Measurements from ENCODE around the gene PHF21A. TPM values are rescaled to one million over a fixed set of nuclear protein-coding genes. Genes with fewer than 3 reads are reported as not detected.
A peak's percentile ranks its signal among the peaks of the same experiment; 100 is the strongest.

Gene PHF21A
- total RNA-seq, 2 donors from 2014 or later = 47.2 to 53.9 TPM

DNA sequence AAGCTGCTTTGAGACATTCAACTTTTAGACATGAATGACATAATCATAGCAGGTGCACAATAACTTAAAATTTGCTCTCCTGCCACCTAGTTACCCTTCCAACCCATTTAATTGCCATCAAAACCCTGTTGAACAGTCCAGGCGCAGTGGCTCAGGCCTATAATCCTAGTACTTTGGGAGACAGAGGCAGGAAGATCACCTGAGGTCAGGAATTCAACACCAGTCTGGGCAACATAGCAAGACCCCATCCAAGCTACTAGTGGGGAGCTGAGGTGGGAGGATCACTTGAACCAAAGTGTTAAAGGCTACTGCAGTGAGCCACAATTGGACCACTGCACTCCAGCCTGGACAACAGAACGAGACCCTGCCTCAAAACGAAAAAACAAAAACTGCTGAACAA, 4.0 kb upstream of the PHF21A start:
- H3K27me3 Mint-ChIP-seq (ENCODE audit: insufficient read depth) = no peaks in the 10 kb centered on the region

DNA sequence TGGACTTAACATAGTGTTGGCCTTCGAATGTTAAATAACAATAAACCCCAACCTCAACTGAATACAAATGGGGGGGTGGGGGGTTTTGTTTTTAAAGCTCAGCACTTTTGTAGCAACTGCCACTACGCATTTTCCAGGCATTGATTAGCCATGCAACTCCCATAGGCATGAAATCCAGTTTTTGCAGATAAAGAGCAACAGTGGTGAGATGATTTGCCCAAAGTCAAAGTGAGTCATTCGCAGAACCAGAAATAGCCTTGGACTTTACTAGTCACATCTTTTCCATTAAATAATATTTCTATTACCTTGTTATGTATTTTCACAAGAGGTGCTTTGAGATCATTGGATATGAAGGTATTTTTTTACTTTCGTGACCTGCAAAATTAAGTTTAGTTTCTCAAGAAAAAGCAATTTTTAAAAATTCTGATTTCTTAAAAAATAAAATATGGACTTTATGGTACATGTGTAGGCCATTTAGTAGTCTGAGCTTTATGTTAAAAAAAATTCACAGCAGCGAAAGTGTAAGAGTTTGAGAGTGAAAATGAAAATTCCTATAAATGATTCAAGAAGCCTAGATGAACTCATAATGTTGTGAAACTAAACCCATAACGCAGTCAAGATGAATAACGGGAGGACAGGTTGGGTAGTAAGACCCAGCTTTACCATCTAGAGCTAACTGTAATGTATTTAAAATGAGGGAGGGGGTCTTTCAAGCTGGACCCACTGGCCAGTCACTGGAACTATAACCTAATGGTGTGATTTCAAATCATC, 1.9 kb upstream of the PHF21A start:
- H3K4me3 ChIP-seq (ENCODE audit: low read length) = peak overlapping the region; percentile 95
- H3K9ac ChIP-seq (ENCODE audit: extremely low read depth, low read length, poor library complexity, severe bottlenecking) = no peak overlapping the region

More for the DNA sequence above, 4.0 kb upstream of the PHF21A start:
- Mint-ChIP-seq H3K36me3 (ENCODE audit: low read depth) (no peaks in the 10 kb centered on the region), H3K4me1 (peaks cover 8% of the 10 kb centered on the region), H3K4me3 (no peak overlapping the region), H3K27ac (no peak overlapping the region), H3K9me3 (no peaks in the 10 kb centered on the region)
- DNase-seq = no peak
- Histone ChIP-seq H3K27me3 (ENCODE audit: control insufficient read depth, insufficient read depth, low read length, poor library complexity, severe bottlenecking) (no peaks in the 10 kb centered on the region), H3K9ac (ENCODE audit: extremely low read depth, low read length, poor library complexity, severe bottlenecking) (no peak overlapping the region), H3K36me3 (ENCODE audit: control insufficient read depth, insufficient read depth, low read length) (no peaks in the 10 kb centered on the region), H3K4me1 (ENCODE audit: control insufficient read depth, insufficient read depth, low read length) (no peaks in the 10 kb centered on the region), H3K27ac (ENCODE audit: low read depth, low read length) (no peak overlapping the region), H3K4me3 (ENCODE audit: low read length) (no peak overlapping the region), H3K9me3 (ENCODE audit: control insufficient read depth, low read length) (no peaks in the 10 kb centered on the region)
- 67 to 81% methylated on average over 1 to 3 of the region's 3 CpGs for WGBS, 2 experiments (ENCODE audit: insufficient coverage in 1 of 2, insufficient read length in 1 of 2)
- TF ChIP-seq, protein P1, sequence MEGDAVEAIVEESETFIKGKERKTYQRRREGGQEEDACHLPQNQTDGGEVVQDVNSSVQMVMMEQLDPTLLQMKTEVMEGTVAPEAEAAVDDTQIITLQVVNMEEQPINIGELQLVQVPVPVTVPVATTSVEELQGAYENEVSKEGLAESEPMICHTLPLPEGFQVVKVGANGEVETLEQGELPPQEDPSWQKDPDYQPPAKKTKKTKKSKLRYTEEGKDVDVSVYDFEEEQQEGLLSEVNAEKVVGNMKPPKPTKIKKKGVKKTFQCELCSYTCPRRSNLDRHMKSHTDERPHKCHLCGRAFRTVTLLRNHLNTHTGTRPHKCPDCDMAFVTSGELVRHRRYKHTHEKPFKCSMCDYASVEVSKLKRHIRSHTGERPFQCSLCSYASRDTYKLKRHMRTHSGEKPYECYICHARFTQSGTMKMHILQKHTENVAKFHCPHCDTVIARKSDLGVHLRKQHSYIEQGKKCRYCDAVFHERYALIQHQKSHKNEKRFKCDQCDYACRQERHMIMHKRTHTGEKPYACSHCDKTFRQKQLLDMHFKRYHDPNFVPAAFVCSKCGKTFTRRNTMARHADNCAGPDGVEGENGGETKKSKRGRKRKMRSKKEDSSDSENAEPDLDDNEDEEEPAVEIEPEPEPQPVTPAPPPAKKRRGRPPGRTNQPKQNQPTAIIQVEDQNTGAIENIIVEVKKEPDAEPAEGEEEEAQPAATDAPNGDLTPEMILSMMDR (conservative IDR thresholded peaks at IDR 0.05) = no peak

DNA sequence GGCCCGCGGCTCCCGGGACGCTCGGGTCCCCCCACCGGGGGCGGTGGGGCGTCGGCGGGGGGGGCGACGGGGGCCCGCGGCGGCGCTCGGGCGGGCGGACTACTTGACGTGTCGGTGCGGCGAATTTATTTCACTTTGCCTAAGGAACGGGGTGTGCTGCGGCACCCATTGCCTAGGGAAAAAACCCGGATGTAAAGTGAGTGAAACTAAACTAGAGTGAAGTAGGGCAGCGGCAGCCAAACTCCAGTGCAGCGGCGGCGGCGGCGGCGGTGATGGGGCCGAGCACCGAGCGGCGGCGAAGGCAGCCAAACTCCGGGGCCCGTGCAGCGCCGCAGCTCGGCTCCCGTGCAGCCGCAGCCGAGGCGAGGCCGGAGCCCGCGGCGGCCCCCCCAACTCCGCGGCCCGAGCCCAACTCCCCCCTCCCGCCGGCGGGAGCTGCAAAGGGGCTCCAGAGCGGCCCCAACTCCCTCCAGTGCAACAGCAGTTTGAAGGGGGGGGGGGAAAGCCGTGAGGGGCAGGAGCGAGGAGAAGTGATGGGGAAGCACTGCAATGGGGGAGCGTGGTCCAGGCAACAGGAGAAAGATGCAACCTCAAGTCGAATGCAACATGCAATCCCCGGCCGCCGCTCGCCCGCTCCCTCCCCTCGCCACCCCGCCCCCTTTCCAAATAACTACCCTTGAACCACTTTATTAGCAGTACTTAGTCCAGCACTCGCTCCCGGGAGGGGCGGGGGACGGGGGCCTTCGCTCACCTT, 647 bp upstream of the PHF21A start:
- H3K9ac ChIP-seq (ENCODE audit: extremely low read depth, low read length, poor library complexity, severe bottlenecking) = peak overlapping the region; percentile 75
- H3K36me3 Mint-ChIP-seq (ENCODE audit: low read depth) = peaks cover 4% of the 10 kb centered on the region
- peak overlapping the region; percentile 82 for H3K27ac Mint-ChIP-seq
- TF ChIP-seq, protein P1 (conservative IDR thresholded peaks at IDR 0.05) = no peak
- peak overlapping the region; percentile 76 for H3K4me3 Mint-ChIP-seq
- H3K4me1 Mint-ChIP-seq = peaks cover 11% of the 10 kb centered on the region
- H3K27me3 ChIP-seq (ENCODE audit: control insufficient read depth, insufficient read depth, low read length, poor library complexity, severe bottlenecking) = no peaks in the 10 kb centered on the region
- WGBS, 2 experiments (ENCODE audit: insufficient coverage in 1 of 2, insufficient read length in 1 of 2) = 0% methylated on average over 7 to 74 of the region's 74 CpGs
- H3K9me3 Mint-ChIP-seq = no peaks in the 10 kb centered on the region
- H3K9me3 ChIP-seq (ENCODE audit: control insufficient read depth, low read length) = no peaks in the 10 kb centered on the region
- peak; percentile 89 for DNase-seq
- H3K27ac ChIP-seq (ENCODE audit: low read depth, low read length) = peak overlapping the region; percentile 96
- no peaks in the 10 kb centered on the region for H3K4me1 ChIP-seq (ENCODE audit: control insufficient read depth, insufficient read depth, low read length)
- peak overlapping the region; percentile 95 for H3K4me3 ChIP-seq (ENCODE audit: low read length)
- no peaks in the 10 kb centered on the region for H3K36me3 ChIP-seq (ENCODE audit: control insufficient read depth, insufficient read depth, low read length)
- H3K27me3 Mint-ChIP-seq (ENCODE audit: insufficient read depth) = no peaks in the 10 kb centered on the region

More for the DNA sequence above, 1.9 kb upstream of the PHF21A start:
- WGBS, 2 experiments (ENCODE audit: insufficient coverage in 1 of 2, insufficient read length in 1 of 2) = 84 to 85% methylated on average over 5 to 6 of the region's 7 CpGs
- no peaks in the 10 kb centered on the region for H3K36me3 Mint-ChIP-seq (ENCODE audit: low read depth)
- peaks cover 16% of the 10 kb centered on the region for H3K4me1 Mint-ChIP-seq
- Histone ChIP-seq H3K27ac (ENCODE audit: low read depth, low read length) (no peak overlapping the region), H3K36me3 (ENCODE audit: control insufficient read depth, insufficient read depth, low read length) (no peaks in the 10 kb centered on the region), H3K9me3 (ENCODE audit: control insufficient read depth, low read length) (no peaks in the 10 kb centered on the region), H3K27me3 (ENCODE audit: control insufficient read depth, insufficient read depth, low read length, poor library complexity, severe bottlenecking) (no peaks in the 10 kb centered on the region), H3K4me1 (ENCODE audit: control insufficient read depth, insufficient read depth, low read length) (no peaks in the 10 kb centered on the region)
- peak overlapping the region; percentile 76 for H3K4me3 Mint-ChIP-seq
- no peaks in the 10 kb centered on the region for H3K27me3 Mint-ChIP-seq (ENCODE audit: insufficient read depth)
- TF ChIP-seq, protein P1 (conservative IDR thresholded peaks at IDR 0.05) = no peak
- DNase-seq = no peak
- H3K9me3 Mint-ChIP-seq = no peaks in the 10 kb centered on the region
- no peak overlapping the region for H3K27ac Mint-ChIP-seq
